Measurements from ENCODE around the gene PAGE4.

DNA sequence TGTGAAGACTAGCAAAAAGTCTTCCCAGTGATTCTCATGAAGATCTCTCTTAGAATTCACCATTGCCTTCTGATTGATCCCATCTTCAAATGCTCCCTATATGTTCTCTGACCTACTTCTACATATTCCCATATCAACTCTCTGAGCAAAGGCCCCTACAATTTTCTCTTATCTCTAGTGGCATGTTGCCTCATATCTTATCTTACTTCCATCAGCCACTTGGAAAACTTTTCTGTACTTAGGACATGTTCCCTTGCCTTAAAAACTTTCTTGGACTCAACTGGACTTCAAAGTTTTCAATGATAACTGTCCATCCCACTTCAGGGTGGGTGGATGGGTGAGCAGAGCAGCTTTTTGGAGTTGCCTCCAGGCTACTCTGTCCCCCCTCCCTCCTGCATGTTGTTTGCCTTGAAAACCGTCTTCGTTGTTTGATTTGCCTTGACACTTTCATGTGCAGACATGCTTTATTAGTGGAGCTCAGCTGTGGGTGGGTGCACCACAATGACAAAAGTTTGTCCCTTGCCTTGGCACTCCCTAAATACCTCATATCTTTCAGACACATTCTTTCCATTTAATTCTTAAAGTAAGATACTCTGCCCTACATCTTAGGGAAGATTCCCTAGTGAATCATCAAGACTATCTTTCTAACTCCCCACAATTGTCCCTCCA is 31.9 kb downstream of the PAGE4 start:
- TF ChIP-seq FOXA1 (IDR thresholded peaks at IDR 0.05; ENCODE audit: borderline replicate concordance) (no peak), POLR2AphosphoS5 (IDR thresholded peaks at IDR 0.05; ENCODE audit: control insufficient read depth, insufficient read depth, low read depth, low read length) (no peak), ELF1 (tag; IDR thresholded peaks at IDR 0.05) (no peak), BDP1 (IDR thresholded peaks at IDR 0.05; ENCODE audit: insufficient read depth, insufficient read length) (no peak), POLR2A (conservative IDR thresholded peaks at IDR 0.05) (no peak), MXI1 (IDR thresholded peaks at IDR 0.05; ENCODE audit: low read depth, low read length) (no peak)
- TF ChIP-seq, protein P1, sequence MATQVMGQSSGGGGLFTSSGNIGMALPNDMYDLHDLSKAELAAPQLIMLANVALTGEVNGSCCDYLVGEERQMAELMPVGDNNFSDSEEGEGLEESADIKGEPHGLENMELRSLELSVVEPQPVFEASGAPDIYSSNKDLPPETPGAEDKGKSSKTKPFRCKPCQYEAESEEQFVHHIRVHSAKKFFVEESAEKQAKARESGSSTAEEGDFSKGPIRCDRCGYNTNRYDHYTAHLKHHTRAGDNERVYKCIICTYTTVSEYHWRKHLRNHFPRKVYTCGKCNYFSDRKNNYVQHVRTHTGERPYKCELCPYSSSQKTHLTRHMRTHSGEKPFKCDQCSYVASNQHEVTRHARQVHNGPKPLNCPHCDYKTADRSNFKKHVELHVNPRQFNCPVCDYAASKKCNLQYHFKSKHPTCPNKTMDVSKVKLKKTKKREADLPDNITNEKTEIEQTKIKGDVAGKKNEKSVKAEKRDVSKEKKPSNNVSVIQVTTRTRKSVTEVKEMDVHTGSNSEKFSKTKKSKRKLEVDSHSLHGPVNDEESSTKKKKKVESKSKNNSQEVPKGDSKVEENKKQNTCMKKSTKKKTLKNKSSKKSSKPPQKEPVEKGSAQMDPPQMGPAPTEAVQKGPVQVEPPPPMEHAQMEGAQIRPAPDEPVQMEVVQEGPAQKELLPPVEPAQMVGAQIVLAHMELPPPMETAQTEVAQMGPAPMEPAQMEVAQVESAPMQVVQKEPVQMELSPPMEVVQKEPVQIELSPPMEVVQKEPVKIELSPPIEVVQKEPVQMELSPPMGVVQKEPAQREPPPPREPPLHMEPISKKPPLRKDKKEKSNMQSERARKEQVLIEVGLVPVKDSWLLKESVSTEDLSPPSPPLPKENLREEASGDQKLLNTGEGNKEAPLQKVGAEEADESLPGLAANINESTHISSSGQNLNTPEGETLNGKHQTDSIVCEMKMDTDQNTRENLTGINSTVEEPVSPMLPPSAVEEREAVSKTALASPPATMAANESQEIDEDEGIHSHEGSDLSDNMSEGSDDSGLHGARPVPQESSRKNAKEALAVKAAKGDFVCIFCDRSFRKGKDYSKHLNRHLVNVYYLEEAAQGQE (IDR thresholded peaks at IDR 0.05; ENCODE audit: borderline replicate concordance) = no peak
- TF ChIP-seq, protein P1 (CRISPR knock-in tag; IDR thresholded peaks at IDR 0.05; ENCODE audit: low read depth) = no peak
- TF ChIP-seq, protein P2, sequence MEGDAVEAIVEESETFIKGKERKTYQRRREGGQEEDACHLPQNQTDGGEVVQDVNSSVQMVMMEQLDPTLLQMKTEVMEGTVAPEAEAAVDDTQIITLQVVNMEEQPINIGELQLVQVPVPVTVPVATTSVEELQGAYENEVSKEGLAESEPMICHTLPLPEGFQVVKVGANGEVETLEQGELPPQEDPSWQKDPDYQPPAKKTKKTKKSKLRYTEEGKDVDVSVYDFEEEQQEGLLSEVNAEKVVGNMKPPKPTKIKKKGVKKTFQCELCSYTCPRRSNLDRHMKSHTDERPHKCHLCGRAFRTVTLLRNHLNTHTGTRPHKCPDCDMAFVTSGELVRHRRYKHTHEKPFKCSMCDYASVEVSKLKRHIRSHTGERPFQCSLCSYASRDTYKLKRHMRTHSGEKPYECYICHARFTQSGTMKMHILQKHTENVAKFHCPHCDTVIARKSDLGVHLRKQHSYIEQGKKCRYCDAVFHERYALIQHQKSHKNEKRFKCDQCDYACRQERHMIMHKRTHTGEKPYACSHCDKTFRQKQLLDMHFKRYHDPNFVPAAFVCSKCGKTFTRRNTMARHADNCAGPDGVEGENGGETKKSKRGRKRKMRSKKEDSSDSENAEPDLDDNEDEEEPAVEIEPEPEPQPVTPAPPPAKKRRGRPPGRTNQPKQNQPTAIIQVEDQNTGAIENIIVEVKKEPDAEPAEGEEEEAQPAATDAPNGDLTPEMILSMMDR (IDR thresholded peaks at IDR 0.05 in 2 of 3, conservative IDR thresholded peaks at IDR 0.05 in 1 of 3; ENCODE audit: insufficient read depth in 2 of 3, low read depth in 1 of 3, low read length in 3 of 3) = no peak
- TF ChIP-seq, protein P3, sequence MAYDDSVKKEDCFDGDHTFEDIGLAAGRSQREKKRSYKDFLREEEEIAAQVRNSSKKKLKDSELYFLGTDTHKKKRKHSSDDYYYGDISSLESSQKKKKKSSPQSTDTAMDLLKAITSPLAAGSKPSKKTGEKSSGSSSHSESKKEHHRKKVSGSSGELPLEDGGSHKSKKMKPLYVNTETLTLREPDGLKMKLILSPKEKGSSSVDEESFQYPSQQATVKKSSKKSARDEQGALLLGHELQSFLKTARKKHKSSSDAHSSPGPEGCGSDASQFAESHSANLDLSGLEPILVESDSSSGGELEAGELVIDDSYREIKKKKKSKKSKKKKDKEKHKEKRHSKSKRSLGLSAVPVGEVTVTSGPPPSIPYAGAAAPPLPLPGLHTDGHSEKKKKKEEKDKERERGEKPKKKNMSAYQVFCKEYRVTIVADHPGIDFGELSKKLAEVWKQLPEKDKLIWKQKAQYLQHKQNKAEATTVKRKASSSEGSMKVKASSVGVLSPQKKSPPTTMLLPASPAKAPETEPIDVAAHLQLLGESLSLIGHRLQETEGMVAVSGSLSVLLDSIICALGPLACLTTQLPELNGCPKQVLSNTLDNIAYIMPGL (CRISPR knock-in tag; IDR thresholded peaks at IDR 0.05) = no peak
- TF ChIP-seq, protein P4, sequence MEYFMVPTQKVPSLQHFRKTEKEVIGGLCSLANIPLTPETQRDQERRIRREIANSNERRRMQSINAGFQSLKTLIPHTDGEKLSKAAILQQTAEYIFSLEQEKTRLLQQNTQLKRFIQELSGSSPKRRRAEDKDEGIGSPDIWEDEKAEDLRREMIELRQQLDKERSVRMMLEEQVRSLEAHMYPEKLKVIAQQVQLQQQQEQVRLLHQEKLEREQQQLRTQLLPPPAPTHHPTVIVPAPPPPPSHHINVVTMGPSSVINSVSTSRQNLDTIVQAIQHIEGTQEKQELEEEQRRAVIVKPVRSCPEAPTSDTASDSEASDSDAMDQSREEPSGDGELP (CRISPR knock-in tag; IDR thresholded peaks at IDR 0.05; ENCODE audit: borderline replicate concordance) = no peak
- TF ChIP-seq, protein P5, sequence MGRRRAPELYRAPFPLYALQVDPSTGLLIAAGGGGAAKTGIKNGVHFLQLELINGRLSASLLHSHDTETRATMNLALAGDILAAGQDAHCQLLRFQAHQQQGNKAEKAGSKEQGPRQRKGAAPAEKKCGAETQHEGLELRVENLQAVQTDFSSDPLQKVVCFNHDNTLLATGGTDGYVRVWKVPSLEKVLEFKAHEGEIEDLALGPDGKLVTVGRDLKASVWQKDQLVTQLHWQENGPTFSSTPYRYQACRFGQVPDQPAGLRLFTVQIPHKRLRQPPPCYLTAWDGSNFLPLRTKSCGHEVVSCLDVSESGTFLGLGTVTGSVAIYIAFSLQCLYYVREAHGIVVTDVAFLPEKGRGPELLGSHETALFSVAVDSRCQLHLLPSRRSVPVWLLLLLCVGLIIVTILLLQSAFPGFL (CRISPR knock-in tag; IDR thresholded peaks at IDR 0.05) = no peak
- TF ChIP-seq, protein P6, sequence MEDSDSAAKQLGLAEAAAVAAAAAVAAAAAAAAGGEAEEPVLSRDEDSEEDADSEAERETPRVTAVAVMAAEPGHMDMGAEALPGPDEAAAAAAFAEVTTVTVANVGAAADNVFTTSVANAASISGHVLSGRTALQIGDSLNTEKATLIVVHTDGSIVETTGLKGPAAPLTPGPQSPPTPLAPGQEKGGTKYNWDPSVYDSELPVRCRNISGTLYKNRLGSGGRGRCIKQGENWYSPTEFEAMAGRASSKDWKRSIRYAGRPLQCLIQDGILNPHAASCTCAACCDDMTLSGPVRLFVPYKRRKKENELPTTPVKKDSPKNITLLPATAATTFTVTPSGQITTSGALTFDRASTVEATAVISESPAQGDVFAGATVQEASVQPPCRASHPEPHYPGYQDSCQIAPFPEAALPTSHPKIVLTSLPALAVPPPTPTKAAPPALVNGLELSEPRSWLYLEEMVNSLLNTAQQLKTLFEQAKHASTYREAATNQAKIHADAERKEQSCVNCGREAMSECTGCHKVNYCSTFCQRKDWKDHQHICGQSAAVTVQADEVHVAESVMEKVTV (CRISPR knock-in tag; IDR thresholded peaks at IDR 0.05) = no peak
